Natural killer cell (primary cell): ENCODE data around the gene DHH. TPM values are rescaled to one million over a fixed set of nuclear protein-coding genes. Genes with fewer than 3 reads are reported as not detected.

ENCODE experiments used
- ATAC-seq, 3 donors: fragments of 150-1000 bp in 2 of 3; fragments of 200-7000 bp in 1 of 3; cut with Tn5 transposase; 1 replicate in 1 of 3; 2 replicates in 2 of 3; pipeline ENCODE4 v1.10.0; 2021; ENCODE audit warnings: mild to moderate bottlenecking in 2 of 3, moderate library complexity in 2 of 3
- DNase-seq, 2 donors: peaks; one replicate each; pipeline versions ENCODE4 v3.0.0 to v3.0.0-alpha.2; 2013 to 2021; ENCODE audit warnings: mixed read lengths in 1 of 2
- H3K27ac ChIP-seq: one replicate; pipeline ENCODE4 v1.5.1; 2013; ENCODE audit warnings: mild to moderate bottlenecking, low read length
- H3K27me3 ChIP-seq: one replicate; pipeline ENCODE4 v1.6.1; 2013; ENCODE audit warnings: low read length; ENCODE audit not compliant: control insufficient read depth, insufficient read depth
- H3K36me3 ChIP-seq: one replicate; pipeline ENCODE4 v1.6.1; 2013; ENCODE audit warnings: low read length; ENCODE audit not compliant: control insufficient read depth, insufficient read depth
- H3K4me1 ChIP-seq: one replicate; pipeline ENCODE4 v1.6.1; 2013; ENCODE audit warnings: low read length; ENCODE audit not compliant: control insufficient read depth, insufficient read depth
- H3K4me3 ChIP-seq: one replicate; pipeline ENCODE4 v1.5.1; 2013; ENCODE audit warnings: low read length
- H3K9me3 ChIP-seq: one replicate; pipeline ENCODE4 v1.6.1; 2013; ENCODE audit warnings: low read length; ENCODE audit not compliant: control insufficient read depth, insufficient read depth
- H3K27ac Mint-ChIP-seq, 2 donors: one replicate each; pipeline ENCODE4 v1.8.0; 2022; ENCODE audit warnings: mild to moderate bottlenecking in 2 of 2, mixed read lengths in 2 of 2, moderate library complexity in 1 of 2
- H3K27me3 Mint-ChIP-seq, 2 donors: one replicate each; pipeline ENCODE4 v1.8.0; 2022; ENCODE audit warnings: low read depth in 2 of 2, mixed read lengths in 2 of 2
- H3K36me3 Mint-ChIP-seq: one replicate; pipeline ENCODE4 v1.8.0; 2022; ENCODE audit warnings: mixed read lengths
- H3K4me1 Mint-ChIP-seq, 2 donors: one replicate each; pipeline ENCODE4 v1.8.0; 2022; ENCODE audit warnings: mixed read lengths in 2 of 2
- H3K4me3 Mint-ChIP-seq: one replicate; pipeline ENCODE4 v1.8.0; 2022; ENCODE audit warnings: mild to moderate bottlenecking, moderate library complexity, mixed read lengths
- H3K9me3 Mint-ChIP-seq, 2 donors: one replicate each; pipeline ENCODE4 v1.8.0; 2022; ENCODE audit warnings: mixed read lengths in 2 of 2
- WGBS: methylation state at CpG from one replicate; pipeline ENCODE4 v1.1.7; 2013; ENCODE audit warnings: missing lambda C conversion rate; ENCODE audit not compliant: insufficient coverage; 5-methylcytosine and 5-hydroxymethylcytosine counted together
- intact Hi-C: fragments of 100-400 bp; cut with micrococcal nuclease; formaldehyde crosslinking; loops from one replicate; pipeline ENCODE4 v1.14.2; 2022
- total RNA-seq, 4 donors: library from RNA; stranded (reverse); fragments of 120-200 nt in 1 of 4; gene quantifications; one replicate each; pipeline versions ENCODE4 v1.2.3 to v1.2.4, GENCODE V29; 2013 to 2022
- TF ChIP-seq, protein P1 (sequence below): fragments of 200-600 bp; IDR thresholded peaks from one replicate; pipeline ENCODE4 v1.8.0; 2022; ENCODE audit warnings: antibody characterized with exemption

DHH gene
- total RNA-seq, 3 donors from 2014 or later (not counting 1 experiment from before 2014, with no cell fraction given): 0.39 to 0.80 (median 0.45) TPM

DNA sequence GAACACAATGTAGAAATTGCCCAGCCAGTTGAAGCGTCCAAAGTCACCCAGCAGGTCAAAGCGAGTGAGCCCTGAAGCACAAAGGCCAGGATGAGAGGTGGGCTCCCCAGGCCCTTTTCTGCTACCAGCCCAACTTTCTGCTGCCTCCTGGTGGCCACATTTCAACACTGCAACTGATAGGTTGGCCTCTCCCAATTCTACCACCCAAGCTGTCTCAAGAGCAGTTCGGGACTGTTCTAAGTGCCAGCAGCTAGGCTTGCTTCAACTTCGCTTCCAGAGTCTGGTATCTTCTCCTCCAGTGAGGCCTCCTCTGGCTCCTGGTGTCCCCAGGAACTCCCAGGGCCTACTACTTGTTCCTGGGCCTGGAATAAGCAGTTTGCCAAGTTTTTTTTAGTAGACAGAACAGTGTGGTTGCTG lies 3.4 kb upstream of the DHH start:
- H3K36me3 ChIP-seq: peaks cover 46% of the 10 kb centered on the region

DNA sequence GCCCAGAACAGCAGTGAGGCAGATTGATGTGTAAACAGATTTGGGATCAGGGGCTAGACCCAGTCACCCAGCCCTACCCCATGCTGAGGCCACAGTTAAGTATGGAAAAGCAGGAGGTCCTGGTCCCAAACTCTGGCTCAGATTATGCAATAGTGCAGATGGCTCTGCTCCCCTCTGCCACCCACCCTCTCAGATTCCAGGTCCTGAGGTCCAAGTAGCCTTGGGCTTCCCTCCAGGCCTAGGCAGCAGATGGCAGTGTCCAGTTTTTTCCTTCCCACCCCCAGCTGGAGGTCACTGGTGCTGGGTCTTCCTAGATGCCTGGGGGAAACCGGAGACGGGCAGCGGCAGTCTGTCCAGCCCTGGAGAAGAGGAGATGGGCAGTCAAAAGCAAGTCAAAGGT lies 2.8 kb upstream of the DHH start:
- no peak for ATAC-seq
- Mint-ChIP-seq H3K36me3 (peaks cover 7% of the 10 kb centered on the region), H3K4me1 (peaks cover 19% of the 10 kb centered on the region in 2 donors), H3K27me3 (peaks cover 18 to 19% of the 10 kb centered on the region in 2 donors), H3K9me3 (no peaks in the 10 kb centered on the region), H3K27ac (no peak overlapping the region), H3K4me3 (no peak overlapping the region)
- intact Hi-C loops: no loop called here
- TF ChIP-seq, protein P1, sequence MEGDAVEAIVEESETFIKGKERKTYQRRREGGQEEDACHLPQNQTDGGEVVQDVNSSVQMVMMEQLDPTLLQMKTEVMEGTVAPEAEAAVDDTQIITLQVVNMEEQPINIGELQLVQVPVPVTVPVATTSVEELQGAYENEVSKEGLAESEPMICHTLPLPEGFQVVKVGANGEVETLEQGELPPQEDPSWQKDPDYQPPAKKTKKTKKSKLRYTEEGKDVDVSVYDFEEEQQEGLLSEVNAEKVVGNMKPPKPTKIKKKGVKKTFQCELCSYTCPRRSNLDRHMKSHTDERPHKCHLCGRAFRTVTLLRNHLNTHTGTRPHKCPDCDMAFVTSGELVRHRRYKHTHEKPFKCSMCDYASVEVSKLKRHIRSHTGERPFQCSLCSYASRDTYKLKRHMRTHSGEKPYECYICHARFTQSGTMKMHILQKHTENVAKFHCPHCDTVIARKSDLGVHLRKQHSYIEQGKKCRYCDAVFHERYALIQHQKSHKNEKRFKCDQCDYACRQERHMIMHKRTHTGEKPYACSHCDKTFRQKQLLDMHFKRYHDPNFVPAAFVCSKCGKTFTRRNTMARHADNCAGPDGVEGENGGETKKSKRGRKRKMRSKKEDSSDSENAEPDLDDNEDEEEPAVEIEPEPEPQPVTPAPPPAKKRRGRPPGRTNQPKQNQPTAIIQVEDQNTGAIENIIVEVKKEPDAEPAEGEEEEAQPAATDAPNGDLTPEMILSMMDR: no peak
- no peaks in the 10 kb centered on the region for H3K9me3 ChIP-seq
- H3K27me3 ChIP-seq: peaks cover 14% of the 10 kb centered on the region
- H3K36me3 ChIP-seq: peaks cover 39% of the 10 kb centered on the region
- 90% methylated on average over 3 of the region's 3 CpGs for WGBS
- no peak for DNase-seq
- H3K4me3 ChIP-seq: no peak overlapping the region
- peaks cover 19% of the 10 kb centered on the region for H3K4me1 ChIP-seq
- H3K27ac ChIP-seq: no peak overlapping the region

More for the DNA sequence above, 3.4 kb upstream of the DHH start:
- TF ChIP-seq, protein P1: peak; percentile 87
- peak; percentile 57 to 81 for DNase-seq
- H3K27ac ChIP-seq: no peak overlapping the region
- no peak overlapping the region for H3K4me3 ChIP-seq
- Mint-ChIP-seq H3K4me3 (no peak overlapping the region), H3K27me3 (peaks cover 16 to 18% of the 10 kb centered on the region in 2 donors), H3K4me1 (peaks cover 17 to 19% of the 10 kb centered on the region in 2 donors), H3K9me3 (no peaks in the 10 kb centered on the region), H3K27ac (no peak overlapping the region), H3K36me3 (peaks cover 7% of the 10 kb centered on the region)
- peaks cover 16% of the 10 kb centered on the region for H3K4me1 ChIP-seq
- intact Hi-C loops: loop anchor here (1.0 kb wide), 1 partner anchor 34 kb away; no protein-coding TSS in a partner anchor
- peak; percentile 69 to 83 (median 71) for ATAC-seq
- WGBS: 76% methylated on average over 4 of the region's 4 CpGs
- peaks cover 10% of the 10 kb centered on the region for H3K27me3 ChIP-seq
- H3K9me3 ChIP-seq: no peaks in the 10 kb centered on the region

DNA sequence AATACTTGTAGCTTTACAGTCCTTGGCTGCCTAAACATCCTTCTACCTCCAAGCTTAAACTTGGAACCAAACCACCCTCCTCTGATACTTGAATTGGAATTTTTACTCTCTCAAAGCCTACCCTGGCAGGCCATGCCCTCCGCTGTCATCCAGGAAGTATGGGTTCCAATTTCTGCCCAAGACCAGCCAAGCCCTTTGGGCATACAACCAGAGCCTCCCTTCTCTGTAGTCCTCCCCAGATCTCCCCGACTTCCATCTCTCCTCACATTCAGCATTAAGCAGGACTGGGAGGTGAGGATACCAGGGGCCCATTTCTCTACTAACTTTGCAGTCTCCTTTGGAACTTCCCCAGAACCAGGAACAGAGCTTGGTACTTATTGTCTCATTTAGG lies 369 bp upstream of the DHH start:
- WGBS: 90% methylated on average over 2 of the region's 2 CpGs
- TF ChIP-seq, protein P1: no peak
- H3K27ac ChIP-seq: no peak overlapping the region
- no peak overlapping the region for H3K4me3 ChIP-seq
- Mint-ChIP-seq H3K4me3 (peak overlapping the region; percentile 62), H3K9me3 (no peaks in the 10 kb centered on the region), H3K27ac (peak overlapping the region in 1 of 2 donors; percentile 28), H3K27me3 (peaks cover 27 to 37% of the 10 kb centered on the region in 2 donors), H3K4me1 (peaks cover 23 to 40% of the 10 kb centered on the region in 2 donors), H3K36me3 (peaks cover 7% of the 10 kb centered on the region)
- H3K9me3 ChIP-seq: no peaks in the 10 kb centered on the region
- DNase-seq (no peak), ATAC-seq (no peak)
- peaks cover 43% of the 10 kb centered on the region for H3K4me1 ChIP-seq
- H3K36me3 ChIP-seq: peaks cover 16% of the 10 kb centered on the region
- intact Hi-C loops: no loop called here
- H3K27me3 ChIP-seq: peaks cover 35% of the 10 kb centered on the region

DNA sequence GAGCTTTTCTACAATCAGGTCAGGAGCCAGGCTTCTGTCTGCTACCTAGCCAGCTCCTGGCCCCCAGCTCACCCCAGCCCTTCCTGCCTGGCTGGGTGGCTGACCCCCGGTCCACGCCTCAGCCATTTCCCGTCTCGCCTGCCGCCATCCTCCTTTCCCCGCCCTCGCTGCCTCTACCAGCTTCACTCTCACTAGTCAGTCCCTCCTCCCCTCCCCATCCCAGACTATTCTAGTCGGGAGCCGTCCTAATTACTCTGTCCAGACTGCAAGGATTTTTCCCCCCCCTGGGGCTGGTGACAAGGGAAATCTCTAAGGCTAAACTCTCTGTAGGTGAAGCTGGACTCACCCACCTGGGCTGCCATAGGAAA lies 825 bp downstream of the DHH start:
- TF ChIP-seq, protein P1: no peak
- Histone ChIP-seq H3K4me1 (peaks cover 54% of the 10 kb centered on the region), H3K27me3 (peaks cover 45% of the 10 kb centered on the region), H3K9me3 (no peaks in the 10 kb centered on the region), H3K27ac (no peak overlapping the region), H3K36me3 (peaks cover 13% of the 10 kb centered on the region), H3K4me3 (no peak overlapping the region)
- Mint-ChIP-seq H3K36me3 (peaks cover 7% of the 10 kb centered on the region), H3K27ac (no peak overlapping the region), H3K4me3 (peak overlapping the region; percentile 49), H3K4me1 (peaks cover 24 to 45% of the 10 kb centered on the region in 2 donors), H3K9me3 (no peaks in the 10 kb centered on the region), H3K27me3 (peaks cover 27 to 40% of the 10 kb centered on the region in 2 donors)
- intact Hi-C loops: no loop called here
- DNase-seq (peak in 1 of 2 donors; percentile 19), ATAC-seq (no peak)
- WGBS: 4% methylated on average over 9 of the region's 9 CpGs
